Activated effector memory CD4-positive, alpha-beta T cell treated with Interleukin-2 at 50 U/mL for 16 hours (primary cell): ENCODE results near the gene RAB11A.
"Not testable (repeated sequence)": the region's sequence is repeated elsewhere in the genome, so short reads cannot be mapped to it uniquely, and the experiment has no call there.

Source experiments
- DNase-seq: peaks from one replicate; pipeline ENCODE4 v3.0.0-alpha.2; 2020

Gene RAB11A

GRCh38 chr15:65845826-65846519 is 23.3 kb upstream of the RAB11A start:
- DNase-seq = no peak

DNA sequence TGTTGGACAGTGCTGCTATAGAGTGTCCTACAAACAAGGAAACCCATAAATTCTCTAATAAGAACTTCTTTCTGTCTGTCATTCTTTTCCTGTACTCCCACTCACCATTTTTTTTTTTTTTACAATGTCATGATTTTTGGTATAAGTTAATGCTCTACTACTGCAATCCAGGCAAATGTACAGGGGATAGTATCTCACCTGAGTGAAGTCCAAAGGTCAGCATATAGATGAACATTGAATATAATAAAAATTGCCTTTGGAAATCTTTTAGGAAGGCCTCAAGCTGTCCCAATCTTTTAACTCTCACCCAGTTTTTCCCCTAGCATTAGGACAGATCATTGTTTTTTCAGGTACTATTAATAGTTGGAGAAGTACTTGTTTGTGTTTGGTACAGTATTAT is 21.3 kb upstream of the RAB11A start:
- DNase-seq = no peak

- no peak for DNase-seq
These were observed 17.3 kb upstream of the RAB11A start for GRCh38 chr15:65851981-65852380.

GRCh38 chr15:65856821-65857455 is 12.4 kb upstream of the RAB11A start:
- peak; percentile 65 for DNase-seq

GRCh38 chr15:65857718-65858402 is 11.4 kb upstream of the RAB11A start:
- DNase-seq = no peak

- DNase-seq = peak; percentile 9
These were observed 6.6 kb upstream of the RAB11A start for GRCh38 chr15:65862682-65863081.

DNA sequence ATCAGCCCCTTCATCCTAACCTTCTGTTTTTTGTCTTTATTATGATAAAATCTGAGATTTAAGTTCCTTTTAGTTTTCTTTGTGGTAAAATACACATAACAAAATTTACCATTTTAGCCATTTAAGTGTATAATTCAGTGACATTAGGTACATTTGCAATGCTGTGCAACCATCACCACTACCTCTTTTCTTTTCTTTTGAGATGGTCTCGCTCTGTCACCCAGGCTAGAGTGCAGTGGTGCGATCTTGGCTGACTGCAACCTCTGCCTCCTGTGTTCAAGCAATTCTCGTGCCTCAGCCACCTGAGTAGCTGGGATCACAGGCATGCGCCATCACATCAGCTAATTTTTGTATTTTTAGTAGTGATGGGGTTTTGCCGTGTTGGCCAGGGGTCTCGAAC is 6.2 kb upstream of the RAB11A start:
- DNase-seq = no peak

DNA sequence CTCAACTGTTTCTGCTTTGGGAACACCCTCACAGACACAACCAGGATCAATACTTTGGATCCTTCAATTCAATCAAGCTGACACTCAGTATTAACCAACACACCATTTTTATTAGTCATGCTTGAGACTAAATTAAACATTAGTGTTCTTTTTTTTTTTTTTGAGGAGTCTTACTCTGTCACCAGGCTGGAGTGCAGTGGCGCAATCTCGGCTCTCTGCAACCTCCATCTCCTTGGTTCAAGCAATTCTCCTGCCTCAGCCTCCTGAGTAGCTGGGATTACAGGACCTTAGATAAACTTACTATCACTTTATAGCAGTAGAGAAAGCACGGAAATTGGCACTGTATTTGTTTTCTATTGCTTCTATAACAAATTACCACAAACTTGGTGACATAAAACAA is 2.0 kb upstream of the RAB11A start:
- DNase-seq = no peak

- not testable (repeated sequence) for DNase-seq
These were observed 1.4 kb upstream of the RAB11A start for GRCh38 chr15:65867933-65868332.

DNA sequence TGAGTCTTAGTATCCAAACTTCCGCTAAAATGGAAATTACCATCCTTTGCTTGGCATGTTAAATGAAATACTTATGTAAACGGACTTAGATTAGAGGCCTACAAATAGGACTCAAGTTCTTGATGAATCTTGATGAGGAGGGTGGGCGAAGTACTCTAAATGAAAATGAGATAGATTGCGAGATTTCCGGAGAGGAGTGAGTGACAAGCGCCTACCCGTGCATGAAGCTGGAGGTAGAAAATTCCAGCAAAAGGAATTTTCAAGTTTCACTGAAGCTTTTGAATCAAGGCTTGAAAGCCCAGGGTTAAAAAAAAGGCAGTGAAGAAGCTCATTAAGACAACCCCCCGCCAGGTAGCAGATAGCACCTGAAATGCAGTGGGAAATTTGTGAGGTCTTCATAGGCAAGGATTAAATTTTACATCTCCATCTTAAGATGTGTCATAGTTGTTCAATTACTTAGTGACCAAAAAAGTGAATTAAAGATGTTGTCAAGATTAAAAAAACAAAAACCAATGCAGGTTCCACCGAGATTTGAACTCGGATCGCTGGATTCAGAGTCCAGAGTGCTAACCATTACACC is 655 bp upstream of the RAB11A start:
- DNase-seq = no peak

DNA sequence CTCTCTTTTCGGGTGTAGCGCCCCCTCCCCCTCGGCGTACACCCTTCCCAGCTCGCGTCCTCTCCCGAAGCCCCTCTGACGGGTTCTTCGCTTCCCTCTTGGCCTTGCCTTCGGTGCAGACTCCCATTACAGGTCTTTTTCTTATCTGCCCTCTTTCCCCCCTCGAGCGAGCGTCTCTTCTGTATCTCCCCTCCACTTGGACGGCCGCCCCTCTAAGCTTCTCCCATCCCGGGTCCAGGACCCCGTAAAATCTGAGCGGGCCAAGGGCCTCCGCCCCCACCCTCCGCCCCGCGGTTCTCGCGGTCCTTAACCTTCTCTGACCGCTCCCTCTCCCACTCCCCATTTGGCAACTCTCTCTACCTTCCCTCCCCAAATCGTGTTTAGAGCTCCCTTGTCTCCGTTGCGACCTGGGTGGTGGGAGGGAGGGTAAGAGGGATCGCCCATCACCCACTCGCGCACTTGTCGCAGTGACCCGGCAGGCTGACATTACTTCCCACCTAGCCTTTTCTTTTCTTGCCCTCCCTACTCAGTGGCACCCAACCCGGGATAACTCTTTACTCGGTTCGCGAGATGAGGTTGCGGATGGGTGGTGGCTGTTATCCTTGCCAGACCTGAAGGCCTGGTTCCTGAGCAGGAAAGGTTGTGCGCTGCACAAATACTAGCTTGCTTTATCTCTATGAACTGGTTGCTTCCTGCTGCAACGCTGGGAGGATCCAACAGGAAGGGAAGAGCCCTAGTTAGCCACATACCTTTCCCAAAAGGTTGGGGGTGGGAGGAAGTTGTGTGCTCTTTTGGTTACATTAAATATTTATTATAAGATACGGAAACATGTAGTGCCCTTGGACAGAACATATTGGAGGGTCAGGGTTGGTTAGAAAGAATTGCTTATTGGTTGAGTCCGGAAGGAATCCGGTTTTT is 922 bp downstream of the RAB11A start:
- peak; percentile 12 for DNase-seq

GRCh38 chr15:65870889-65871533 is 1.7 kb downstream of the RAB11A start:
- DNase-seq = no peak

DNA sequence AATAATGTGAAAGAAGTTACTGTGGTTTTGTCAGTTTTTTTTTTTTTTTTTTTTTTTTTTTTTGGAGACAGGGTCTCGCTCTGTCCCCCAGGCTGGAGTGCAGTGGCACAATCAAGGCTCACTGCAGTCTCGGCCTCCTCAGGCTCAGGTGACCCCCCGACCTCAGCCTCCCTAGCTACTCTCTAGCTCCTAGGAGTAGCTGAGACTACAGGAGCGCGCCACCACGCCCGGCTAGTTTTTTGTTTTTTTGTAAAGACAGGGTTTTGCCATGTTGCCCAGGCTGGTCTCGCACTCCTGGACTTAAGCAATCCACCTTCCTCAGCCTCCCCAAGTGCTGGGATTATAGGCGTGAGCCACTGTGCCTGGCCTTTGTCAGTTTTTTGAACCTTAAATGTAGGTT is 2.6 kb downstream of the RAB11A start:
- not testable (repeated sequence) for DNase-seq

DNA sequence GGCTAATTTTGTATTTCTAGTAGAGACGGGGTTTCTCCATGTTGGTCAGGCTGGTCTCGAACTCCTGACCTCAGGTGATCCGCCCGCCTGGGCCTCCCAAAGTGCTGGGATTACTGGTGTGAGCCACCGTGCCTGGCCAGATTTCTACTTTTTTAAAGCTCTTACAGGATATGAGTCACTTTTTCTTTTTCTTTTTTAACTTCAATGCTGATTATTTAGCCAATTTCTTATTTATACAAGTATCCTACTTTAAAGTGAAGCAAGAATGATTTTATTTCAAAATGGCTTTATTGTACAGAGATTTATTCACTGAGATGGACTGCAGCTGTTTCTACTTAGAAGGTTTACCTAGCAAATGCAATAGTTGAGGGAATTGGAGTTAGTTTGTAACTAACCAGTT is 3.3 kb downstream of the RAB11A start:
- not testable (repeated sequence) for DNase-seq

DNA sequence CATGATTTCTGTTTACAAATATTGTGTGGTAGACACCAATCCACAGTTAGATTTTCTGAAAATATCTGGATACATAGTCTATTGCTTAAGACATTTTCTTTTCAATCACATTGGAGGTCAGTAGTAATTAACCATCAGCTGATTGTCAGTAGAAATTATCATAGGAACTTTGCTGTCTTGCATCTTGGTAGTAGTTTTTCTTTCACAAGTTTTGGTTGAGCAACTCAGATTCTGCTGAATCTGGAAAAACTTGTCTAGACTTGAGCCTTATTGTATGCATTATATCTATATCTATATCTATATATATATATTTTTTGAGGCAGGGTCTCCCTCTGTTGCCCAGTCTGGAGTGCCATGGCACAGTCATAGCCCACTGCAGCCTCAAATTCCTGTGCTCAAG is 4.0 kb downstream of the RAB11A start:
- no peak for DNase-seq

- no peak for DNase-seq
These were observed 6.2 kb downstream of the RAB11A start for GRCh38 chr15:65875458-65875857.

DNA sequence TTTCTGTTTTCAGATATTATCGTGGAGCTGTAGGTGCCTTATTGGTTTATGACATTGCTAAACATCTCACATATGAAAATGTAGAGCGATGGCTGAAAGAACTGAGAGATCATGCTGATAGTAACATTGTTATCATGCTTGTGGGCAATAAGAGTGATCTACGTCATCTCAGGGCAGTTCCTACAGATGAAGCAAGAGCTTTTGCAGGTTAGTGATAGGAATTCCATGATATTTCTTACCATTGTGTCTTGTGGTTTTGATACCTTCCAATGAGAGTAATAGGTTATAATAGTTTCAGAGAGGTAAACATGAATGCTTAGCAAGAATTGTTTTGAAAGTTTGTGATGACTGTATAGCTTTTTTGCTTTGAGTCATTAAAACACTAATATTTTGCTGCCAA is 8.5 kb downstream of the RAB11A start:
- no peak for DNase-seq

GRCh38 chr15:65881766-65882434 is 12.6 kb downstream of the RAB11A start:
- no peak for DNase-seq

DNA sequence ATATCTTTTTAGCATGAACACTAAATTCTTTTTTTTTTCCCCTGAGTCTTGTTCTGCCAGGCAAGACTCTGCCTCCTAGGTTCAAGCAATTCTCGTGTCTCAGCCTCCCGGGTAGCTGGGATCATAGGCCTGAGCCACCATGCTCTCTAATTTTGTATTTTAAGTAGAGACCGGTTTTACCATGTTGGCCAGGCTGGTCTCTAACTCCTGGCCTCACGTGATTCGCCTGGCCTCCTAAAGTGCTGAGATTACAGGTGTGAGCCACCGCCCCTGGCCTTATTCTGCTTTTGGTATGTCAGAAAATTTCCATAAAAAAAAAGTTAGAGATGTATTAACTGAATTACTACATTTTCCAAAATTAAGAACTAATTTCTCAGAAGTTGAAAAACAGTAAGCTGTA is 14.3 kb downstream of the RAB11A start:
- no peak for DNase-seq

- DNase-seq = no peak
These were observed 15.2 kb downstream of the RAB11A start for GRCh38 chr15:65884511-65884910.

DNA sequence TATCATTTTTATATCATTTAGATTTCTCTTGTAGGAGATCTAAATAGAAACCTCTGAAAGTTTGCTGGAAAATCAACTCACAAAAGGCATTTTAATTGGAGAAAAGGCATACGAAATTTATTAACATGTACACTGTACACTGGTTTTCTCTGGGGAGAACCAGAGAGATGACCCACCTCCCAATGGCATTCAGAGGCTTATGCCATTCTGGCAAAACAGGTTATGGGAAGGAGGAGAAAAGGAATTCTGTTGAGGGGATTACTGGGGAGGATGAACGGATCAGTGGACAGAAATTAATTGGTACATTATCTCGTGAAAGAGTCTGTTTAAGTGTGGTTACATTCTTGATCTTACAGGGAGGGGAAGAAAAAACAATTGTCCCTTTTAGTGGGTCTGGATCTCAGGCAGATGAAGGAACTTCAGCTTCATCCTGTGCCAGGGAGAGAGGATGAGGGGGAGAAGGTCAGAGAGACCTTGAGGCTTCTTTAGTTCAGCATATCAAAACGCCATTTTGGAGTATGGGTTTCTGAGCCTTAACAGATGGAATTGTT is 16.5 kb downstream of the RAB11A start:
- DNase-seq = no peak
